ENCODE results near the gene UBR3. TPM values are rescaled to one million over a fixed set of nuclear protein-coding genes. Genes with fewer than 3 reads are reported as not detected.
"Not testable (repeated sequence)": the region's sequence is repeated elsewhere in the genome, so short reads cannot be mapped to it uniquely, and the experiment has no call there.

The UBR3 gene
- total RNA-seq, 6 donors from 2014 or later, result 27.8 to 126 (median 44.7) TPM

- Histone ChIP-seq H3K27me3 (no peaks in the 10 kb centered on the region), H3K9me3 (no peaks in the 10 kb centered on the region), H3K4me3 (no peak overlapping the region), H3K4me1 (no peaks in the 10 kb centered on the region), H3K36me3 (peaks cover 0 to 33% (median 0%) of the 10 kb centered on the region in 4 donors), H3K27ac (no peak overlapping the region)
- DNase-seq (no peak), ATAC-seq (ENCODE audit: low FRiP score in 2 of 2) (no peak)
- TF ChIP-seq EP300 (IDR thresholded peaks at IDR 0.05) (no peak), POLR2AphosphoS5 (IDR thresholded peaks at IDR 0.05) (no peak), CTCF (IDR thresholded peaks at IDR 0.05) (no peak), POLR2A (IDR thresholded peaks at IDR 0.05) (no peak)
These were observed 70.6 kb downstream of the UBR3 start for GRCh38 chr2:169897834-169898233.

GRCh38 chr2:169900103-169900502 lies 72.8 kb downstream of the UBR3 start:
- ATAC-seq (ENCODE audit: low FRiP score in 2 of 2), result not testable (repeated sequence)

GRCh38 chr2:169900686-169901085 lies 73.4 kb downstream of the UBR3 start:
- H3K9me3 ChIP-seq, result no peaks in the 10 kb centered on the region
- 93 to 97% methylated on average over 3 of the region's 3 CpGs for WGBS, 2 donors
- H3K36me3 ChIP-seq, result peaks cover 0 to 30% (median 0%) of the 10 kb centered on the region in 4 donors
- ATAC-seq (ENCODE audit: low FRiP score in 2 of 2), result no peak
- H3K4me3 ChIP-seq, result no peak overlapping the region
- H3K4me1 ChIP-seq, result no peaks in the 10 kb centered on the region
- DNase-seq, result no peak
- H3K27ac ChIP-seq, result no peak overlapping the region
- TF ChIP-seq CTCF (IDR thresholded peaks at IDR 0.05) (no peak), EP300 (IDR thresholded peaks at IDR 0.05) (no peak), POLR2A (IDR thresholded peaks at IDR 0.05) (no peak), POLR2AphosphoS5 (IDR thresholded peaks at IDR 0.05) (no peak)
- H3K27me3 ChIP-seq, result no peaks in the 10 kb centered on the region

More at GRCh38 chr2:169900103-169900502, 72.8 kb downstream of the UBR3 start:
- WGBS, 2 donors, result 60 to 78% methylated on average over 4 of the region's 4 CpGs
- not testable (repeated sequence) for H3K4me1 ChIP-seq, H3K4me3 ChIP-seq, DNase-seq, H3K27ac ChIP-seq, H3K9me3 ChIP-seq, H3K27me3 ChIP-seq
- peaks cover 0 to 36% (median 0%) of the 10 kb centered on the region in 4 donors for H3K36me3 ChIP-seq

GRCh38 chr2:169906731-169907130 lies 79.5 kb downstream of the UBR3 start:
- Histone ChIP-seq H3K9me3 (no peaks in the 10 kb centered on the region), H3K4me3 (no peak overlapping the region), H3K36me3 (peaks cover 0 to 23% (median 0%) of the 10 kb centered on the region in 4 donors), H3K4me1 (no peaks in the 10 kb centered on the region), H3K27ac (no peak overlapping the region), H3K27me3 (no peaks in the 10 kb centered on the region)
- no peak for TF ChIP-seq POLR2A (IDR thresholded peaks at IDR 0.05)
- TF ChIP-seq POLR2AphosphoS5 (IDR thresholded peaks at IDR 0.05), result no peak
- no peak for TF ChIP-seq CTCF (IDR thresholded peaks at IDR 0.05)
- no peak for TF ChIP-seq EP300 (IDR thresholded peaks at IDR 0.05)
- ATAC-seq (ENCODE audit: low FRiP score in 2 of 2) (no peak), DNase-seq (no peak)
- 97 to 99% methylated on average over 2 of the region's 2 CpGs for WGBS, 2 donors

GRCh38 chr2:169909376-169909775 lies 82.1 kb downstream of the UBR3 start:
- TF ChIP-seq POLR2A (IDR thresholded peaks at IDR 0.05), result no peak
- TF ChIP-seq EP300 (IDR thresholded peaks at IDR 0.05), result no peak
- no peak for TF ChIP-seq CTCF (IDR thresholded peaks at IDR 0.05)
- TF ChIP-seq POLR2AphosphoS5 (IDR thresholded peaks at IDR 0.05), result no peak
- DNase-seq (no peak), ATAC-seq (ENCODE audit: low FRiP score in 2 of 2) (no peak)
- Histone ChIP-seq H3K4me3 (no peak overlapping the region), H3K27ac (no peak overlapping the region), H3K9me3 (no peaks in the 10 kb centered on the region), H3K36me3 (peaks cover 0 to 14% (median 0%) of the 10 kb centered on the region in 4 donors), H3K27me3 (no peaks in the 10 kb centered on the region), H3K4me1 (no peaks in the 10 kb centered on the region)
